CD4-positive, alpha-beta T cell treated with Interleukin-12 subunit alpha and Interleukin-12 subunit beta, for 1 hour (primary cell): ENCODE measurements around the gene TEC.
"Not testable (repeated sequence)": the region's sequence is repeated elsewhere in the genome, so short reads cannot be mapped to it uniquely, and the experiment has no call there.

ENCODE experiments used
- DNase-seq: peaks from one replicate; pipeline ENCODE4 v3.0.0-alpha.2; 2020

The TEC gene

GRCh38 chr4:48193921-48194468, 75.6 kb downstream of the TEC start:
- no peak for DNase-seq

- DNase-seq: no peak
Observed at GRCh38 chr4:48193096-48193836, 76.4 kb downstream of the TEC start.

GRCh38 chr4:48191758-48192157, 77.9 kb downstream of the TEC start:
- no peak for DNase-seq

- no peak for DNase-seq
Observed at GRCh38 chr4:48190839-48191238, 78.8 kb downstream of the TEC start.

- no peak for DNase-seq
Observed at GRCh38 chr4:48189731-48190130, 79.9 kb downstream of the TEC start.

- no peak for DNase-seq
Observed at GRCh38 chr4:48188390-48188789, 81.2 kb downstream of the TEC start.

GRCh38 chr4:48187813-48188212, 81.8 kb downstream of the TEC start:
- DNase-seq: no peak

GRCh38 chr4:48187066-48187465, 82.6 kb downstream of the TEC start:
- not testable (repeated sequence) for DNase-seq

GRCh38 chr4:48186394-48186793, 83.2 kb downstream of the TEC start:
- not testable (repeated sequence) for DNase-seq

- no peak for DNase-seq
Observed at GRCh38 chr4:48184882-48185281, 84.8 kb downstream of the TEC start.

GRCh38 chr4:48180234-48180633, 89.4 kb downstream of the TEC start:
- no peak for DNase-seq

GRCh38 chr4:48178931-48179330, 90.7 kb downstream of the TEC start:
- DNase-seq: no peak

- DNase-seq: no peak
Observed at GRCh38 chr4:48175806-48176205, 93.8 kb downstream of the TEC start.

GRCh38 chr4:48175328-48175727, 94.3 kb downstream of the TEC start:
- no peak for DNase-seq

GRCh38 chr4:48173056-48173991, 96.3 kb downstream of the TEC start:
- DNase-seq: no peak

- no peak for DNase-seq
Observed at GRCh38 chr4:48172651-48173050, 97.0 kb downstream of the TEC start.

- DNase-seq: no peak
Observed at GRCh38 chr4:48169636-48170035, 100.0 kb downstream of the TEC start.

GRCh38 chr4:48167538-48168263, 101.9 kb downstream of the TEC start:
- no peak for DNase-seq

GRCh38 chr4:48164561-48164960, 105.1 kb downstream of the TEC start:
- not testable (repeated sequence) for DNase-seq

- no peak for DNase-seq
Observed at GRCh38 chr4:48163746-48164145, 105.9 kb downstream of the TEC start.

- DNase-seq: no peak
Observed at GRCh38 chr4:48162162-48162561, 107.5 kb downstream of the TEC start.

- DNase-seq: no peak
Observed at GRCh38 chr4:48157271-48157670, 112.4 kb downstream of the TEC start.

GRCh38 chr4:48156423-48156822, 113.2 kb downstream of the TEC start:
- no peak for DNase-seq
